Left lobe of liver (tissue), 2 donors: ENCODE measurements around the gene RGS12. TPM values are rescaled to one million over a fixed set of nuclear protein-coding genes. Genes with fewer than 3 reads are reported as not detected.

Experiments
- ATAC-seq: fragments of 200-7000 bp; cut with Tn5 transposase; one replicate; pipeline ENCODE4 v1.9.1; 2020; ENCODE audit warnings: mild to moderate bottlenecking, moderate library complexity
- DNase-seq: peaks from one replicate; pipeline ENCODE4 v3.0.0-alpha.2; 2020; ENCODE audit warnings: low spot score
- total RNA-seq: library from RNA; stranded (reverse); gene quantifications from one replicate; pipeline ENCODE4 v1.2.1, GENCODE V29; 2021
- donor health status: DM: no; HTN: no; CAD: no; lungs with moderate emphysema.
- donor health status: DM: no; HTN: yes; CAD: no.

The RGS12 gene
- total RNA-seq, 1 donor from 2014 or later, result 29.3 TPM

DNA sequence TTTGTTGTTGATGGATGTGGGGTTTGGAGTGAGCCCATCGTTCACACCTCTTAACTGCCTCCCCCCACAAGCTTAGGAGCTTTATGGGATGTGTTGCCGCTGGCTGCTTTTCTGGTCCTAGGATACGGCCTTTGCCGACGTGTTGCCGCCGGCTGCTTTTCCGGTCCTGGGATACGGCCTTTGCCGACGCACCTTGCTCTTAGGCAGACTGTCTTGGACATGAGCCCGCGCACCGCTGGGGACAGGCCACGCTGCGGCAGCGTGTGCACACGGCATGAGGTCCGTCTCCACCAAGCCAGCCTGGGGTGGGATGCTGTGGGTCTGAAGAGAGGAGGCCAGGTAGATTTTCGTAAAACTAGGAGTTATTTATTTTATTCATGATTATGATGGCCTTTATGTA, 14.2 kb downstream of the RGS12 start:
- no peak for ATAC-seq
- DNase-seq, result peak; percentile 27

DNA sequence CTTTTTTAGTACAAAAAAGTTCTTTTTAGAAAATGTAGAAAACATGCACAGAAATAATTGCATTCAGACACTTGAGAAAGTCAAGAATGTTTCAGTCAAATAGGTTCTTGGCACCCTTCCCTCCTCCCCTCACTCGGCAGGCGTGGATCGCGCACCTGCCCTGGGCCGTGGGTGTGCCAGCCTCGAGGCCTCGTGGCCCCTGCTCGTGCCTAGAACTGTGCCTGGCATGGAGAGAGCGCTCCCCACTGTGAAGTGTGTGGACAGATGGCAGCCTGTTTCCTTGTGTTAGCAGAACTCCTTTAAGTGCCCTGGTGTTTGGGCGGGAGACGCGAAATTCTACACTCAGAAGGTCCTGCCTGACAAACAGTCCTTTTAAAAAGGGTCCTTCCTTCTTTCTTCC, 14.7 kb downstream of the RGS12 start:
- ATAC-seq (no peak), DNase-seq (peak; percentile 27)

DNA sequence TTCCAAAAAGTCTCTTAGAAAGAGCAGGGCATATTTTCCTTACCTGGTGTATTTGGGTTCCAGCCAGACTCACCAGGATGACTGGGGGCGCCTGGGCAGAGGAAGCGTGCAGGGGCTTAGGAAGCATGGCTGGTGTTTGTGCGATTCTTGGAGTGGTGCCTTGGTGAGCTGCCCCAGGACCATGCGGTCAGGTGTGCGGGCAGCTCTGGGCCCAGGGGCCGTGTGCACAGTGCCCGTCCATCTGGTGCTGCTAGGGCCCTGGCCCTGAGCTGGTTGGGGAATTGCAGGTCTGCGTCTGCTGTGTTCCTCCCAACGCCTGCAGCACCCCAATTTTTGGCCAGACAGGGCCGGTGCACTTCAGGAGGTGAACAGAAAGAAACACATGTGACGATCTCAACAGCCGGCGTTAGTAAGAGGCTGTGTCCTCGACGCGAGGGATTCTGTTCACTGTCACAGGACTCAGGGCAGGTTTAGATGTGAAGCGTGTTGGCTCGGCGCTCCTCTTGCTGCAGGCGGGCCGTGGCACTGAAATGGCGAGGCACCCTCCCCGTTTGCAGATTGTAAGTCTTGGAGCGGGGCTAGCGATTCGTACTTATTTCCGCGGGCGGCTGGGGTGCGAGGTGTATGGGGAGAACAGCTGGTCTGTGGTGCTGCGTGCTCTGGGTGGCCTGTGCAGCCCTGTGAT, 15.2 kb downstream of the RGS12 start:
- DNase-seq (peak; percentile 40), ATAC-seq (no peak)

DNA sequence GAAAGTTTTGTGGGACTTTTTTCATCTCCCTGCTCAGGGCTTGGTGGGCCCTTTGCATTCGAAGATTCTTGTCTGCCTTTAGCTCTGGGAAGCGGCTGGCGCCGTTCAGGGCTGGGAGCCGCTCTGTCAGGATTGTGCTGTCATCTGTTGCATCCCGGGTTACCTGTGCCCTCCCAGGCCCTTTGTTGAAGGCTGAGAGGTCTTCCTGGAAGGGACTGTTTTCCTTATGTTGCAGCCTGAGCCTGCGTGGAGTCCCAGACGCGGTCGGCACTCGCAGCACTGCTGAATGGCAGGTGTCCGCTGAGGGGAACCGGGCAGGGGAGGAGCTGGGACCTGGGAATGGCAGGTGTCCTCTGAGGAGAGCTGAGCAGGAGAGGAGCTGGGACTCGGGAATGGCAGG, 15.9 kb downstream of the RGS12 start:
- peak; percentile 37 for DNase-seq
- ATAC-seq, result no peak

DNA sequence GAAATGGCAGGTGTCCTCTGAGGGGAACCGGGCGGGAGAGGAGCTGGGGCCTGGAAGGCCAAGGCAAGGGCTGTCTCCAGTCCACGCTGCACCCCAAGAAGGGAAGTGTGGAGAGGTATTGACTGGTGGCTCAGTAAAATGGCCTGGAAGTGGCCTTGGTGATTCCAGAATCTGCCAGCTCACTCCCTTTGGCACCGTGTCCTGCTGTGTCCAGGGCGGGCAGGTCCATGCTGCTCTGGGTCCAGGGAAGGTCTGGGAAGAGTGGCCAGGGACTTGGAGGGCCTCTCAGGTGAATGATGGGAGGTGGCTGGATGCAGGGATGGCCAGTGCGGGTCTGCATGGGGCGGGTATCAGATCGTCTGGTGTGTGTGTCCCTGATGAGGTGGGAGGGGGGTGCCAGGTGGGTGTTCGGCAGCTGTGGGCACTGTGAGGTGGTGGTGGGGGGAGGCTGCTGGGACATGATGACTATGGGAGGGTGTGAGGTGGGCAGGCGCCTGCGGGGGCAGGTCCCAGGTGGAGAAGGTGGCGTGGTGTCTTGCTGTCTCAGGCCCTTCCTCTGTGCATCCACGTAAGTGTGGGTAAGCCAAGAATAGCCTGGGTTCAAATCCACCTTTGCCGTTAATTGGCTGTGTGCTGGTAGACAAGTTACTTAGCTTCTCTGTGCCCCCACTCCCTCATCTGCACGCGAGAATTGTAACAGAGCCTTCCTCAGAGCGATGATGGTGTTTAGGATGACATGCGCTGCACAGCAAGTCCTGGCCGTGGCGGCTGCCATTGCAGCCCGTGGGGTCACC, 17.7 kb downstream of the RGS12 start:
- DNase-seq (peak; percentile 44), ATAC-seq (peak; percentile 79)

DNA sequence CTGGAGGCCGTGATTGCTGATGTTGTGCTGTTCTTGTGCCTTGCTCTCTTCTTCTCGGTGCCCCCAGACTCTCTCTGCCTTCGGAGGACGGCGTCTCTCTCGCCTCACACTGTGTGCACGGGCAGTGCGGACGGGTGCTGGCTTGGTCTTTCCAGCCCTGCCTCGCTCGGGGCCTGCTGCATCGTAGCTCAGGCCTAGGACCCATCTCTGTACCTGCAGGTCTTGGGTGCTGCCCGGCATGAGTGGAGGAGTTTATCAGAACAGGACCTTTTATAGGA, 18.2 kb downstream of the RGS12 start:
- DNase-seq, result peak; percentile 36
- no peak for ATAC-seq

DNA sequence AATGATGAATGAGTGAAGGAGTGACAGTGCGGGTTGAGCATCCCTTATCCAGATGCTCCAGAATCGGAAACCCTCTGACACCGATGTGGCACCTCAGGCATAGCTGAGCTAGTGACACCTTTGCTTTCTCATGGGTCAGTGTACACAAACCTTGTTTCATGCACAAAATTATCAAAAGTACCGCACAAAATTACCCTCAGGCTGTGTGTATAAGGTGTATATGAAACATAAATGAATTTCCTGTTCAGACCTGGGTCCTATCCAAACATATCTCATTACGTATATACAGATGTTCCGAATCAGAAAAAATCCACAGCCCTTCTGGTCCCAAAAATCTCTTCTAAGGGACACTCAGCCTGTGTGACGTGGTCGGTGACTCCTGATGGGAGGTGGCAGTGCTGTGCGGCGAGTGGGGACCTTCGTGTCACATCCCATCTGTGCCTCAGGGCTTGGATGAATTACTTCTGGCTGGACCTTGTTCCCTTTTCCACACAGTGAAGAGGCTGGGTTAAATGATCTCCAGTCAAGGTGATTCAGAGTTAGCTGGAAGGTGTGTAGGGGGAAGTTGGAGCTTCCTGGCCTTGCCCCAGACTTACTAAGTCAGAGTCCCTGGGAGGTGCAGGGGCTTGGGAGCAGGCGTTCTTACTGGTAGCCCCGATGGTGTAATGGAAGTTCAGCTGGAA, 18.8 kb downstream of the RGS12 start:
- DNase-seq, result no peak
- ATAC-seq, result no peak

DNA sequence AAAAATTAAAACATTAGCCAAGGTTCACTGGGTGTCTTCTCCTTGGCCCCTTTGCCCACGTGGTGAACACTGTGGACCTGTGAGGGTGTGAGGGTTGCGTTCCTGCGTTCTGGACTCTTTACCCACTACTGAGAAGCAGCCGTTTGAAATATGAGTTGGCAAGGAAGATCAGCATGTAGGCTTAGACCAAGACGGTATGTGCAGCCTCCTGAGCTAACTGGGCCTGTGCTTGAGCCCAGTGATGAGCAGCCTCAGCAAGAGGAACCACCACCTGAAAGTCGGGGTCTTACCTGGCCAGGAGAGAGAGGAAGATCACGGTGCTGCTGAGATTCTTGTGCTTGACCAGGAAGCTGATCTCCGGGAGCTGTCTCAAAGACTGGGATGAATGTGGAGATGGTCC, 19.5 kb downstream of the RGS12 start:
- DNase-seq (peak; percentile 29), ATAC-seq (no peak)

DNA sequence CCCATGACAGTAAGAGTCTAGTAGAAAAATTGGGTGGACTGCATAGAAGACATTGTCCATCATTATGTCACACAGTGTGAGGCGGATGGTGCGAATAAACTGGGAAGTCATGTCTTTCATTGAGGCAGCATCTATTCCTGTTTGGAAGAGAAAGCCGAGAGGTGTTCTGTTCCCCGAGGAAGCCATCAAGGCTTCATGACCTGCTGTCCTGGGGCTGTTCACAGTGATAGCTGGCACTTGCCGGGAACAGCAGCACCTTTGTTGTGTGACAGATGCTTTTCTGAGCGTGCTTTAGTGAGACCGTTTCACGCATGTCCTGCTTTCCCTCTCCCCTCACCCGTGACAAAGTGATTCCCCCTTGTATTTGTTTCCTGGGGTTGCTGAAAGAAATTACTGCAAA, 20.3 kb downstream of the RGS12 start:
- DNase-seq, result no peak

DNA sequence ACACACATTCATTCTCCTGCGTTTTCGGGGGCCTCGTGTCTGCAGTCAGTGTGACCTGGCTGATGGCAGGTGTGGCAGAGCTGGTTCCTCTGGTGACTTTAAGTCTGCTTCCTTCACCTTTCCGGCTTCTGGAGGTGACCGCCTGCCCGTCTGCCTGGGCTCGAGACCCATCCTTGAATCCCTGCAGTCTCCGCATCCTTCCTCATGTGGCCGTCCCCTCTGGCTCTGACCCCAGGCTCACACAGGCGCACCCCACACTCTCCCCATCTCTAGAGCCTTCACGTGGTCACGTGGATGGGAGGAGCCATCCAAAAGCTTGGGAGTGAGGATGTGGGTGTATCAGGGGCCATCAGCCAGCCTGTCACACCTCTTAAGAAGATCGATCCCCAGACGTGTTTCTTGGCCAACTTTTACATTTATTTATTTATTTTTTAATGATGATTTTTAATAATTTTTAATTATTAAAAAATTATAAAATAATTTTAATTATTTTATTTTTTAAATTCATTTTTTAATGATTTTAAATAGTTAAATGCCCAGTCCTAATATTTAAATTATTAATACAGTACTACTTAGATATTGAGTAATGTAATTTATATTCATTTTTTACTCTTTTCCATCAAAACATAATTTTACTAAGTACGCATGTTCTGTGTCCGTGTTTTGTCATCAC, 20.9 kb downstream of the RGS12 start:
- no peak for DNase-seq
- ATAC-seq, result no peak

More for the DNA sequence above, 20.3 kb downstream of the RGS12 start:
- no peak for ATAC-seq

DNA sequence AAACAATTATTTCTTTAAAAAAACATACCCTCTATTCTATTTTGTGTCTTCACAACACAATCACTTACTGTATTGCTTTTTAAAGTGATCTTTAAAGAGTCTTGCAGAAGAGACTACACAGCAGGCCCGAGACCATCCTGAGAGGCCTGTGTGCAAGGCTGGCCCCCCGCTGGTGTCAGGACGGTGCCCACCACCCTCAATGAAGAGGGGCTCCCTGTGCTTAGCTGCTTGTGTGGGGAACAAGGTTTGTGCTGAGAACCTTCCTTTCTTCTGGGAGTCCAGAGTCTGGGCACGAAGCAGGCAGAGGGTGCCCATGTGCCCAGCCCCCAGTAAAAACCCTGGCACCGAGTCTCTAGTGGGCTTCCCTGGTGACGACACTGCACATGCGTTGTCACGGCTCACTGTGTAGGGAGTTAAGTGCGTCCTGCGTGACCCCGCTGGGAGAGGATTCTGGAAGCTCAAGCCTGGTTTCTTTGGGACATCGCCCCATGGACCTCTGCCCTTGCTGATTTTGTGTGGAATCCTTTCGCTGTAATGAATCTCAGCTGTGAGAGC, 22.0 kb downstream of the RGS12 start:
- DNase-seq (peak; percentile 26), ATAC-seq (no peak)

DNA sequence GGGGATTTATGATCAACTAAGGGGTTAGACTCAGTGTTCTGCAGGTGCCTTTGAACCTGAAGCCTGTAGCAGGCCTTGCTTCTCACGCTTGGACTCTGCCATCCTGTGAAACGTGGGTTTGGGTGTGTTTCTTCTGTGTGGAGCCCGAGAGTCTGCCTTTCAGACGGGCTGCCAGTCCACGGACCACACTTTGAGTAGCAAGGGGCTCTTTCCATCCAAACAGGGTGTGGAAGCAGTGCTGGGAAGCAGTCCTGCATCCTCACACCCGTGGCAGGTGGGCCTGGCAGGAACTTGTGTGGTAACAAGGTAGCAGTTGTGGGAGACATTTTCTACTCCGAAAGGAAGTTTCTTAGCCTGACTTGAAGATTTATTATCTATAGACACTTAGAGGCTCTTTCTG, 22.7 kb downstream of the RGS12 start:
- no peak for DNase-seq
- no peak for ATAC-seq

DNA sequence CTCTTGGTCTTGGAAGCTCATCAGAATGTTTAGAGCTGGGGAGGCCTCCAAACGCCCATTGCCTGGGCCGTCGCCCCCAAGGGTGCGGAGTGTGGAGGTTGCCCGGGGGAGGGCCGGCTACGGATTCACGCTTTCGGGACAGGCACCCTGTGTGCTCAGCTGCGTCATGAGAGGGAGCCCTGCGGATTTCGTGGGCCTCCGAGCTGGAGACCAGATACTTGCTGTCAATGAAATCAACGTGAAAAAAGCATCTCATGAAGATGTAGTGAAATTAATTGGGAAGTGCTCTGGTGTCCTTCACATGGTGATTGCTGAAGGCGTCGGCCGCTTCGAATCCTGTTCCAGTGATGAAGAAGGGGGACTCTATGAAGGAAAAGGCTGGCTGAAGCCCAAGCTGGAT, 23.3 kb downstream of the RGS12 start:
- ATAC-seq, result no peak
- DNase-seq, result peak; percentile 21

DNA sequence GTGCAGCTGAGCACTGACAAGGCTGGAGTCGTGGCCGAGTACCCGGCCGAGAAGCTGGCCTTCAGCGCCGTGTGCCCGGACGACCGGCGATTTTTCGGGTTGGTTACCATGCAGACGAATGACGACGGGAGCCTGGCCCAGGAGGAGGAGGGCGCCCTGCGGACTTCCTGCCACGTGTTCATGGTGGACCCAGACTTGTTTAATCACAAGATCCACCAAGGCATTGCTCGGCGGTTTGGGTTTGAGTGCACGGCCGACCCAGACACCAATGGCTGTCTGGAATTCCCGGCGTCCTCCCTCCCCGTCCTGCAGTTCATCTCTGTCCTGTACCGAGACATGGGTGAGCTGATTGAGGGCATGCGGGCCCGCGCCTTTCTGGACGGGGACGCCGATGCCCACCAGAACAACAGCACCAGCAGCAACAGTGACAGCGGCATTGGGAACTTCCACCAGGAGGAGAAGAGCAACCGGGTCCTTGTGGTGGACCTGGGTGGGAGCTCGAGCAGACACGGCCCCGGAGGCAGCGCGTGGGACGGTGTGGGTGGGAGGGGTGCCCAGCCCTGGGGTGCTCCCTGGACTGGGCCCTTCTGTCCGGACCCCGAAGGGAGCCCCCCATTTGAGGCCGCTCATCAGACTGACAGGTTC, 24.3 kb downstream of the RGS12 start:
- peak; percentile 42 for DNase-seq
- ATAC-seq, result no peak

DNA sequence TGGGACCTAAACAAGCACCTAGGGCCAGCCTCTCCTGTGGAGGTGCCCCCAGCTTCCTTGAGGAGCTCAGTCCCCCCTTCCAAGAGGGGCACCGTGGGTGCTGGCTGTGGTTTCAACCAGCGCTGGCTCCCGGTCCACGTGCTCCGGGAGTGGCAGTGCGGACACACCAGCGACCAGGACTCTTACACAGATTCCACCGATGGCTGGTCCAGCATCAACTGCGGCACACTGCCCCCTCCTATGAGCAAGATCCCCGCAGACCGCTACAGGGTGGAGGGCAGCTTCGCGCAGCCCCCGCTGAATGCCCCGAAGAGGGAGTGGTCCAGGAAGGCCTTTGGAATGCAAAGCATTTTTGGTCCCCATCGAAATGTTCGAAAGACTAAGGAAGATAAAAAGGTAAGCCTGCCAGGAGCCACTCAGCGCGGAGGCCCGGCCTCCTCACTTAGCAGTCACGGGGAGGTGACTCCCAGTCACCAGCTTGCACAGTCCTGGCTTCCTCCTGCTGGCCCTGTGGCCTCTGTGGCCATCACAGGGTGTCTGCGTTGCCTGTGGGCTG, 24.9 kb downstream of the RGS12 start:
- ATAC-seq, result no peak
- peak; percentile 35 for DNase-seq

DNA sequence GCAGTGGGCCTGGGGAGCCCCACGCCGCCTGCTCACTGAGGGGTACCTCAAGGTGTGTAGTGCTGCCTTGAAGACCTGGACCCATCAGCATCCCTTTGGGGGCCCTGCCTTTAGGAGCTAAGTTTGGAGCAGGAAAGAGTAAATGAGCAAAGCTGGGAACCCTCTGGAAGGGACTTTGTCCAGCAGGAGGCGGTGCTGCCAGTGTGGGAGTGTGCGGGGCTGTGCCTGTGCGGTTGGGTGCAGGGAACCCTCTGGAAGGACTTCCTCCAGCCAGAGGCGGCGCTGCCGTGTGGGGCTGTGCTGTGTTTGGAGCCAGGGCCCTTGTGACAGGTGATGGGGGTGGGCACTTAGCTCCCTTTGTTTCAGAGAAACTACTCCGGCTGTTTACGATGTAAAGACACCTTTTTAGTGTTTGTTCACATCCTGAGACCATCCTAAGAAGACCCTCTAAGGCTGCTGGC, 25.8 kb downstream of the RGS12 start:
- peak; percentile 79 for ATAC-seq
- DNase-seq, result peak; percentile 44

DNA sequence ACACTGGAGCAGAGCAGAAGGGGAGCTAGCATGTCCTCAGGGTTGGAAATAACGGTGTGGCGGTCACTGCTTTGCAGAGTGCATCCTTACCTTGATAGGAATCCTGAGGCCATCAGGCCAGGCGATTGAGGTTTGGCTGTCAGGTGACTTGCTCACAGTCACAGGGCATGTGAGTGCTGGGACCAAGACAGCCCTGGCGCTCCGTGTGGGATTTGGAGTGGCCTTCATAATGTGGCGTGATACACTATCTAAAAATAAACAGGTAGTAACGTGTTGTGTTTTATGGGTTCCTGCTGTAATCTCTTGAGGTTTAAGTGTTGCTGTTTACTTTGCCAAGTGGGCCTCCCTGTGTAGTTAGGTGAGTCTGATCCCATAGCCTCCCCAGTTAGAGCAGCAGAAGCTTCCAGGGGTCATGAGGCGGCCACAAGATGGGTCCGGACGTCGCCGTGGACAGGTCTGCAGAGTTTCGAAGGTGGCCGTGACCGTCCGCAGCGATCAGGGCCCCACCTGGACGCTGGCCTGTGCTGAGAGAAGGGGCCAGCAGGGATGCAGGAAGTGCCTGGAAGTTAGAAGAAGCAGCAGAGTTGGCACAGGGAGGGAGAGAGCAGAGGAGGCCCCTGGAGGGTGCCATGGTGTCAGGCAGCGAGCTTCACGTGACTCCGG, 27.7 kb downstream of the RGS12 start:
- ATAC-seq, result no peak
- DNase-seq, result peak; percentile 32

DNA sequence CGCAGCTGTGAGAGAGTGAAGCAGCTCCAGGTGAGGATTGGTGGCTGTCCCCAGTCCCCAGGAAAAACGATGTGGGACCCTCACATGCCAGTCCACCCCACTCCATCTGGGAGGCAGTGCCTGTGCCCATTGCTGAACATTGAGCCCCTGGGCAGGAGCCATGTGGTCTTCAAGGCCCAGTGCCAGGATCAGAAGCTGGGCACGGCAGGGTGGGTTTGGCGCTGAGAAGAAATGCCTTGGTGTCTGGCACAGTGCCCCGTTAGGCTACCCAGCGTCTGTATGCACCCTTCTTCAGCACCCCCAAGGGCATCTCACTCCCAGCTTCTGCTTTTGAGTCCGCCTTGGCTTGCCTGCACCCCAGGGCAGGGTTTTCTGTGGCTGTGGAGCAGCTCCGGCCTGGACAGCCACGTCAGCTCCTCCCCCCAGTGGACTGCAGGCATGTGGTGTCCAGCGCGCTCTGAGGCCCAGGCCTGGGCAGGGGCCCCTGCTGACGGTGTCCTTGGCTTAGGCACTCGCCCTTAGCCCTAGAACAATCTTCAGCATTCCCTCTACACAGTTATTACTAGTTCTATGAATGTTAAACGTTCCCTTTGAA, 28.6 kb downstream of the RGS12 start:
- DNase-seq (peak; percentile 33), ATAC-seq (no peak)

DNA sequence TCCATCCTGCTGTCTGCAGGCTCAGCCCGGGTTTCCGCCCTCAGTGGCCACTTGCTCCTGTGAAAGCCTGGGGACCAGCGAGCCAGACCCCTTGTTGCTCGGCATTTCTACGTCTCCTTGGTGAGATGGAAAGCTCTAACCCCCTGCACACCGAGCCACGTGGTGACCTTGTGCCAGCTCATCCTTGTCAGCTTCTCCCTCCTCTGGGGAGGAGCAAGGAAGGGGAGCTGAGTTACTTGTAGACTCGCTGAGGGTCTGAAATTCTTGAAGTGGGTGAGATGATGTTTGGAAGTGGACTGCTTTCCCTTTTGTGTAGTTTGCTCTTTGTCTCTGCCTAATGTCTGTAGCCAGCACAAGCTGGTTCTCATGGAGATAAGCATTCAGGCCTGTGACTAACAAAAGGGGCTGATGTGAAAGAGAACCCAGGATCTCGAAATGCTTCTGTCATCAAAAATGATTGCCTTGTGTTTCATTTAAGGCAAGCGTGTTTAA, 29.3 kb downstream of the RGS12 start:
- ATAC-seq (no peak), DNase-seq (no peak)
